HG02571 (cell line): ENCODE measurements around the gene NUSAP1.
"Not testable (repeated sequence)": the region's sequence is repeated elsewhere in the genome, so short reads cannot be mapped to it uniquely, and the experiment has no call there.

Experiments used
- ATAC-seq: cut with Tn5 transposase; IDR thresholded peaks from one replicate; pipeline ENCODE4 v1.9.1; 2021; ENCODE audit warnings: mild to moderate bottlenecking, moderate library complexity; ENCODE audit not compliant: unreplicated experiment

The NUSAP1 gene

DNA sequence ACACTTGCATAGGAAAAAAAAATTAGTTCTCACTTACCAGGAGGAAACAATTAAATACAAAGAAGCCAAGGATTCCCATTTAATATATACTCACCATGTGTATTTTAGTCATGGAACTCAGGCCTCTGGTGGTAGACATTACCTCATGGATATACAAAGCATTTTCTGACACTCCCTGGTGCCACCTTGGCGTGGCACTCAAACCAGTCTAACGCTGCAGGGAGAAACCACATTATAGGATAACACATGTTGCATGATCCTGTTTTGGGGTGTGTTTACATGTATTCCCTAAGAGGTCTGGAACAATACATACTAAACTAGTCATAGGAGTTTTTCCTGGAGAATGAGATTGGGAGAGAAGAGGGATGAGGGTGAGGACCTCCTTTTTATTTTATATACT lies 78.3 kb downstream of the NUSAP1 start:
- ATAC-seq, result no peak

DNA sequence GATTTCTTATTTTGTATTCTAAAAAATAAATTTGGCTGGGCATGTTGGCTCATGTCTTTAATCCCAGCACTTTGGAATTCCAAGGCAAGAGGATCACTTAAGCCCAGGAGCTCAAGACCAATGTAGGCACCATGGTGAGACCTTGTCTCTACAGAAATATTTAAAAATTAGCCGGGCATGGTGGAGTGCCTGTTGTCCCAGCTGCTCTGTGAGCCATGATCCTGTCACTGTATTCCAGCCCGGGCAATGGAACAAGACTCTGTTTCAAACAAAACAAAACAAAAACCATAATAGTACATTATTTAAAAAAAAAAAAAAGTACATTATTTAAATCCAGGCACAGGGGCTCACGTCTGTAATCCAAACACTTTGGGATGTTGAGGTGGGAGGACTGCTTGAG lies 78.8 kb downstream of the NUSAP1 start:
- ATAC-seq, result no peak

DNA sequence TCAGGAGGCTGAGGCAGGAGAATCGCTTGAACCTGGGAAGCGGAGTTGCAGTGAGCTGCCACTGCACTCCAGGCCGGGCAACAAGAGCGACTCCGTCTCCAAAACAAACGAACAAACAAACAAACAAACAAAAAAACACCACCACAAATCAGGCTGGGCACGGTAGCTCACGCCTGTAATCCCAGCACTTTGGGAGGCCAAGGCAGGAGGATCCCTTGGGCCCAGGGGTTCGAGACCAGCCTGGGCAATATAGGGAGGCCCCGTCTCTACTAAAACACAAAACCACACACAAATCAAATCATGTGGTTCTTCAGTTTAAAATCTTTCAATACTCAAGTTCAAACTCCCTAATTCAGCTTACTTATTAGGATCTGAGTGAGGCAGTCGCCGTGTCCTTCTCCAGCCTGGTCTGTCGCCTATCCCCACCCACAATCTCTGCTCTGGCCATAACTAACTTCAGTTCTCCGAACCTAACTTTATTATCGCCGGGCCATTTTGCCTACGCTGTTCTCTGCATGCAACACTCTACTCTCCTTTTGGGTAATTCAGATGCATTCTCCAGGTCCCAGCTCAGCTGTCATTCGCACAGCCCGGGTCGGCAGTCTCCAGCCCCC lies 83.6 kb downstream of the NUSAP1 start:
- peak; percentile 14 for ATAC-seq

DNA sequence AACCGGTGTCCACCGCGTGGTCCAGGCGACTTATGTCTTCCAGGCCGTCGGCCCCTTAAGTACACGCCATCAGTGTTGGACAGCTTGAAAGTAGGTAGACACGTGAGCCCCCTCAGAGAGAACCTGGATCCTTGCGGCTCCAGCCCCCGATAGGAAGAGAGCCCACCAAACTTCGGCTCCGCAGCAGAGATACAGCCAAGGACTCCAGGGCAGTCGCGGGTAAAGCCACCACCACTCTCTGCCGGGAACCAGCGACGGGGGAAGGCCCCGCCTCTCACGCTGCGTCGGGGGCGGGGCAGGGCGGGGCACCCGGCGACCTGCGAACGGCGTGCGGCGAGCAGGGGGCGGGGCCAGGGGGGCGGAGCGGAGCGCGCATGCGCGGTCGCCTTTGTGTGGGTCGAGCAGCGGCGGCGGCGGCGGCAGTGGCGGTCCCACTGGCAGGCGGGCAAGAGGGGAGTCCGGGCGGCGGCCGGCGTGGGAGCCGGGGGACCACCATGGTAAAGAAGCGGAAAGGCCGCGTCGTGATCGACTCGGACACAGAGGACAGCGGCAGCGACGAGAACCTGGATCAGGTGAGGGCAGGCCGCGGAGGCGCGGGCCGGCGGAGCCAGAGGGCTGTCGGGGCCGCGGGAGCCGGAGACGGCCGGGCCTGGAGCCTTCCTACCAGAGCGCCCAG lies 84.2 kb downstream of the NUSAP1 start, which contains the start of gene RTF1:
Gene RTF1, plus strand, starts transcription at position 354 of the 676 bp plus-strand sequence. Its CDS starts 21 bp downstream, at position 375.
- ATAC-seq, result peak; percentile 77

DNA sequence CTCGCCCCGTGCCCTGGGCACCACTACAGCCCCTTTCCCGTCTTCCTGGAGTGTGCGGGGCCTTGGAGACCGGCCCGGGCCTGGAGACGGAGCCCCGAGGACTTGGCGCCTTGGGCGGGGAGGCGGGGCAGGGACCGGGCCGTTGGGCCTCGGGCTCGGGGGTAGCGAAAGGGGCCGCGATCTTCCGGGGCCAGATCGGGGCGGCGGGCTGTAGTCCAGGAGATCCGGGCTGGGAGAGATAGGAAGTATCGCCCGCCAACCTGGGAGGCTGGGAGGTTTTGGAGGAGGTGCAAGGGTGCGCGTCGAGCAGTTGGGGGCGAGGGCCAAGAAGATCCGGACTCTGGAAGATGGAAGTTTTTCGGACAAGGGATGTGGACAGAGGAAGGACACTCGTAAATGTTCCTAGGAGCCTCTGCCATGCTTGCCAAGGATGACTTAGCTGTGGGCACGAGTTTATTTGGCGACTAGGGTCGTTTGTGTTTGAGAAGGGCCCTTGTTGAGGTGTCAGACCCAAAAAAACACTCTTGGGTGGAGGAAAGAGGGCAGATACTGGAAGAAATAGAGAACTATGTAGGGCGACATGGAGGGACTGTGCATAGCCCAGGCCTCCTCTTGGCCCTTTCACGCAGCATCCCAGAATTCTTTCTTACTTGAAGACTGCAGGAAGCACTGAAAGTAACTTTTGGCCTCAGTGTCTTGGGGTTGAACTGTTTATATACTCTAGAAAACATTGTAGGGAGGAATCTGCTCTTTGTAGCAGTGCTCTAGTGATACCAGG lies 84.9 kb downstream of the NUSAP1 start:
- peak; percentile 36 for ATAC-seq

DNA sequence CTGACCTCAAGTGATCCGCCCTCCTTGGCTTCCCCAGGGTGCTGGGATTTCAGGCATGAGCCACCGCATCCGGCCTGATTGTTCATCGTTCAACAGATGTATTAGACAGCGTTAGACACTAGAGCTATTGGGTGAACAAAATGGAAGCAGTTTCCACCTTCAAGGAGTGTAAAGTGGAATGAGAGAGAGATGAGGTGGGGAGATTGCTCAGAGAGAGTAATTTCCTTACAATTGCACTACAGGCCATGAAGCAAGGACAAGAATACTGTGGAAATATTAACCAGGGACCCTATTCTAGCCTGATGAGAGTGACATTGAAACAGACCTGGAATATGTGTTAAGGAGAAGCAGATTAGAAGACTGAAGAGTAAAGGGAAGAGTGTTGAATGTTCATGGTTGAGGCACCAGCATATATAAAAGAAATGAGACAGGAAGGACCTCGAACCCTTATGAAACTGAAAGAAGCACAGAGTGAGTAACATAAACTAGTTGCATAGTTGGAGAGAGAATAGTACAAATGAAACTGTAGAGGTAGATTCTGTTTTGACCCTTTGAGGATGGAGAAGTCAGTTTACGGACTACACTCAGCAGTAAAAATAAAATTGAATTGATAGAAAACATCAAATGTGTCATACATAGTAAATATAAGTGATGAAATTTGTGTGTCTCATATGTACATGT lies 91.4 kb downstream of the NUSAP1 start:
- ATAC-seq, result no peak

DNA sequence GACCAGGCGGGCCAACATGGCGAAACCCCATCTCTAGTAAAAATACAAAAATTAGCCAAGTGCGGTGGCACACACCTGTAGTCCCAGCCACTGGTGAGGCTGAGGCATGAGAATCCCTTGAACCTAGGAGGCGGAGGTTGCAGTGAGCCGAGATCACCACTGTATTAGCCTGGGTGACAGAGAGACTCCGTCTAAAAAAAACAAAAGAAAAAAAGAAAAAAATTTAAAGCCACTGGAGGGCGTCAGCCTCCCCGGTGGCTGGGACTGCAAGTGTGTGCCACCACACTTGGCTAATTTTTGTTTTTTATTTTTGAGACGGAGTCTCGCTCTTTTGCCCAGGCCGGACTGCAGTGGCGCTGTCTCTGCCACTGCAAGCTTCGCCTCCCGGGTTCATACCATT lies 92.1 kb downstream of the NUSAP1 start:
- ATAC-seq, result no peak

DNA sequence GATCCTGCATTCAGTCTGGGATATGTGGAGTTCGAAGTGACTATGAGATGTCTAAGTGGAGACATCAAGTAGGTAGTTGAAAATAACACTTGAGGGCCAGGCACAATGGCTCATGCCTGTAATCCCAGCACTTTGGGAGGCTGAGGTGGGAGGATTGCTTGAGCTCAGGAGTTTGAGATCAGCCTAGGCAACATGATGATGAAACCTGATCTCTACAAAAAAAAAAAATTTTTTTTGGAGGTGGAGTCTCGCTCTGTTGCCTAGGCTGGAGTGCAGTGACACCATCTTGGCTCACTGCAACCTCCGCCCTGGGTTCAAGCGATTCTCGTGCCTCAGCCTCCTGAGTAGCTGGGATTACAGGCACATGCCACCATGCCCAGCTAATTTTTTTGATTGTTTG lies 93.2 kb downstream of the NUSAP1 start:
- not testable (repeated sequence) for ATAC-seq

DNA sequence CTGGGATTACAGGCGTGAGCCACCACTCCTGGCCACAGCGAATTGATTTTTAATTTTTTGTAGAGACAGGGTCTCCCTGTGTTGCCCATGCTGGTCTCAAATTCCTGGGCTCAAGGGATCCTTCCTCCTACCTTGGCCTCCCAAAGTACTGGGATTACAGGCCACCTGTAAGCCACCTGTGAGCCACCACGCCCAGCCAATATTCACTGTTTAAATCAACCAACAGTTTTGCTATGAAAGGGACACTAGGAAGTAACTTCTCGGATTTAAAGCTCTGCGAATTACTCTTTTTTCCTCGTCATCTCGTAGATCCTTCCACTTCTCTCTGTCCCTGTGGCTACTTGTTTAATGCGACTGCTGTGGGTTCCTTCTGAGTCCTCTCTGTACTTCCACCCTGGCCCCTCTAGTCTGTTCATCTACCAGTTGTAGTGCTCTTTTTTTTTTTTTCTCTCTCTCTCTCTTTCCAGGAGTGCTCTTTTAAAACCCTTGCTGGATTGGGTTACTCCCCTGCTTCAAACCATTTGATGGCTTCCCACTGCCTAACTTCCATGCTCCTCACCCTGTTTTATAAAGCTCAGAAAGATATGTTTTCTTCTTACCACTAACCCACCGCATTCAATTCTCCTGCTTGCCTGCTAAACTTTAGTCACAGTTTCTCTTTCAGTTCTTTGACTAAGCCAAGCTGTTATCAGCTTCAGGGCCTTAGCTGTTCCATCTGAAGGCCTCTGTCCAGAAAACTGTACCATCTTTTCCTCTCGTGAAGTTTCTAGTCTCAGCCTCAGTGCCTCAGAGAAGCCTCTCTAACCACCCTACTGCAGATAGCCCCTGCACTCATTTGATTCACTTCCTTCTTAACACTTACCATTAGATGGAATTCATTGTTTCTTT lies 96.6 kb downstream of the NUSAP1 start:
- ATAC-seq, result peak; percentile 76
